Activated T-helper 1 cell treated with anti-CD3 and anti-CD28 coated beads, Interleukin-12 subunit alpha, Interleukin-12 subunit beta, Interleukin-2, Interleukin-4 antibody, amounts not matched to agents 30 ng/mL and 10 ng/mL and 1 ng/mL, durations not matched to agents 14 hours and 24 hours and 36 hours (primary cell): Measurements from ENCODE around the gene PCSK5. TPM values are rescaled to one million over a fixed set of nuclear protein-coding genes. Genes with fewer than 3 reads are reported as not detected.

Experiments
- DNase-seq: peaks from one replicate; pipeline ENCODE4 v3.0.0; 2021; ENCODE audit warnings: low spot score
- H3K27ac Mint-ChIP-seq: one replicate; pipeline ENCODE4 v1.8.0; 2021; ENCODE audit warnings: mild to moderate bottlenecking, mixed read lengths
- H3K27me3 Mint-ChIP-seq: one replicate; pipeline ENCODE4 v1.8.0; 2022; ENCODE audit warnings: mild to moderate bottlenecking, moderate library complexity, mixed read lengths; ENCODE audit not compliant: insufficient read depth
- H3K36me3 Mint-ChIP-seq: one replicate; pipeline ENCODE4 v1.8.0; 2021; ENCODE audit warnings: low read depth, mixed read lengths
- H3K4me1 Mint-ChIP-seq: one replicate; pipeline ENCODE4 v1.8.0; 2021; ENCODE audit warnings: low read depth, mixed read lengths
- H3K4me3 Mint-ChIP-seq: one replicate; pipeline ENCODE4 v1.8.0; 2021; ENCODE audit warnings: mild to moderate bottlenecking, moderate library complexity, mixed read lengths
- H3K9me3 Mint-ChIP-seq: one replicate; pipeline ENCODE4 v1.8.0; 2021; ENCODE audit warnings: mixed read lengths
- intact Hi-C: fragments of 100-400 bp; cut with micrococcal nuclease; formaldehyde crosslinking; loops from one replicate; pipeline ENCODE4 v1.15.1; 2024
- total RNA-seq: library from RNA; stranded (reverse); gene quantifications from 2 replicates; pipeline ENCODE4 v1.2.3, GENCODE V29; 2022

The PCSK5 gene
- total RNA-seq, 1 donor from 2014 or later, result 3.3 TPM

DNA sequence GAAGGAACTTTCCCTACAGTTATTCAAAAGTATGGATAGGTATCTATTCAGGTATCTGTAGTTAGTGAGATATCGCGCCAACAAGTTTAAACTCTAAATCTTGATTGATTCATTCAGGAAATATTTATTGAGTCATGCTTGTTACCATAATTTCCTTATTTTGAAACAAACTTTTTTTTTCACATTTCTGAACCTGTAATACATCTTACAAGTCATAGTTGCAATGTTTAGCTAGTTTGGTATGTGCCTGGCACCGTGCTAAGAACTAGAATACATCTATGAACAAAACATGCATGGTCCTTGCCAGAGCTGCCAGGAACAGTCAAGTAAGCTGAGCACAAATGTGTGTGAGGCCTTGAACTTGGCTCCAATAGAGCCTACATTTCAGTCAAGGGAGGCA, 226.4 kb downstream of the PCSK5 start:
- intact Hi-C loops, result loop anchor here (5.0 kb wide), 1 partner anchor 65 kb away; no protein-coding TSS in a partner anchor
- DNase-seq, result no peak
- H3K4me1 Mint-ChIP-seq, result peaks cover 5% of the 10 kb centered on the region
- no peak overlapping the region for H3K4me3 Mint-ChIP-seq
- no peak overlapping the region for H3K27ac Mint-ChIP-seq
- no peaks in the 10 kb centered on the region for H3K27me3 Mint-ChIP-seq
- no peaks in the 10 kb centered on the region for H3K9me3 Mint-ChIP-seq
- H3K36me3 Mint-ChIP-seq, result peaks cover 1% of the 10 kb centered on the region

DNA sequence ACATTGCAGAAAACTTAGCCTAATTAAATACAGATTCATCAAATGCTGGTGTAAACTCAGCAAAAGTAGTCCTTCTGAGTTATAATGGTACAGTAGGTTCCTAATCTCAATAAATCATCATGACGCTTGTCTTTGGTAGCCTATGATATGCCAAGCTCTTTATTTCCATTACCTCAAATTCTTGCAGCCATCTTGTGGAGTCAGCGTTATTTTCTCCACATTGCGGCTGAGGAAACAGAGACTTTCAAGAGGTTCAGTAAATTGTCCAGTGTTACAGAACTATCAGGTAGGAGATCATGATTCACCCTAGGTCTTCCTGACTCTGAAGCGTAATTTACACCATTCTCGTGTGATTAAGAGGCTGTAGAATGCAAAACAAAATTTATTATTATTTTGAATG, 237.2 kb downstream of the PCSK5 start:
- Mint-ChIP-seq H3K27me3 (no peaks in the 10 kb centered on the region), H3K4me1 (no peaks in the 10 kb centered on the region)
- intact Hi-C loops, result no loop called here

DNA sequence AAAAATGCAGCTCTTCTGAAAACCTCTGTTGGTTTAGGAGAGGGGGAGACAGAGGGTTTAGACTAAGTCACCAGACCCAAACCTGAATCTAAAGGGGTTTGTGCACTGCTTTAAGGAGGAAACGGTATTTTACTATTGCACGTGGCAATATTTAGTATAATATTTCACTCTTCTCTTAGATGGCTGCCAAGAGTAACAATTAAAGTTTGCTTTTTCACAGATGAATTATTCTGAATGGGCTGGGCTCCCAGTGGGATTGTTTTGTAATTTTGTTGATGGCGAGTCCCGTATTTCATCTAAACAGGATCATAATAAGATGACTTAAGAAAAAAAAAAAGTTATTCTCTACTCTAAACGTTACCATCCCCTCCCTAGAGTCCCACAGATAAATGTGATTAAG, 245.4 kb downstream of the PCSK5 start:
- peaks cover 2% of the 10 kb centered on the region for H3K36me3 Mint-ChIP-seq
- no peaks in the 10 kb centered on the region for H3K27me3 Mint-ChIP-seq
- H3K27ac Mint-ChIP-seq, result no peak overlapping the region
- intact Hi-C loops, result no loop called here
- H3K4me1 Mint-ChIP-seq, result peaks cover 18% of the 10 kb centered on the region
- no peaks in the 10 kb centered on the region for H3K9me3 Mint-ChIP-seq
- H3K4me3 Mint-ChIP-seq, result no peak overlapping the region
- no peak for DNase-seq

More for the DNA sequence above, 237.2 kb downstream of the PCSK5 start:
- Mint-ChIP-seq H3K27ac (no peak overlapping the region), H3K9me3 (no peaks in the 10 kb centered on the region), H3K4me3 (no peak overlapping the region), H3K36me3 (no peaks in the 10 kb centered on the region)
- no peak for DNase-seq

DNA sequence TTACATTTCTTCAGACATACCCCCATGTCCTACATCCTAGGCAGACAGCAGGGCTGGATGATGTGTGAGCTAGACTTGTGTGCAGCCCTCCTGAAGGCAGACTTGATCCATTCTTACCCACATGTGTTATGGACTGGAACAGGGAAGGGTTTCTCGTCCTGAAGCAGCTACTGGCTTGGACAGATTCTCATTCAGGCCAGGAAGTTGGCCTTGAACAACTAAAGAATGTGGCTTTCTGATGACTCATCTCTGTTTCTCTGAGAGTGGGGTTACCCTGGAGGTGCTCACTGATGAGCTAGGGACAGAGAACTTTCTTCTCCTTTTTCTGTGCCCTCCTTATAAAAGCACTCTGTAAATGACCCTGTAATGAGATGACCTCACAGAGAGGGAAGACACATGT, 246.5 kb downstream of the PCSK5 start:
- Mint-ChIP-seq H3K27me3 (no peaks in the 10 kb centered on the region), H3K36me3 (peaks cover 5% of the 10 kb centered on the region), H3K4me1 (peaks cover 18% of the 10 kb centered on the region), H3K4me3 (no peak overlapping the region), H3K27ac (no peak overlapping the region), H3K9me3 (no peaks in the 10 kb centered on the region)
- DNase-seq, result no peak
- intact Hi-C loops, result no loop called here

DNA sequence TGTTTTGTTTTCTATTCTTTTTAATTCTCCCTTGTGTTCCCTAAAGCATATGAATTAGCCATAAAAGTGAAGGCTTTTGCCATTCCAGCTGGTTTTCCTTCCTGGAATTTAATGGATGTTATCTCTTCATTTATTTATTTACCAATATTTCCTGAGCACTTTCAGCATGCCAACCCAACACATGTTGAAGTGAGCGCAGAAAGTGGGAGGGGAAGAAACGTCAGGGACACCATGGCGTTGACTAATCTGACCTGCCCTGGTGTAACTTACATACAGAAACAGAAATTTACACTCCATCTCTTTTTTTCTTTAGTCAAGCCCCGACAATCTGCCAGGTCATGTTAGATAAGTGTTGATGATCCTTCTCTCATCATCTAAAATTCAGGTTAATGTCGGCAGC, 247.5 kb downstream of the PCSK5 start:
- Mint-ChIP-seq H3K27ac (no peak overlapping the region), H3K27me3 (no peaks in the 10 kb centered on the region), H3K9me3 (no peaks in the 10 kb centered on the region), H3K4me3 (no peak overlapping the region), H3K36me3 (peaks cover 5% of the 10 kb centered on the region), H3K4me1 (peaks cover 18% of the 10 kb centered on the region)
- no peak for DNase-seq
- intact Hi-C loops, result no loop called here

DNA sequence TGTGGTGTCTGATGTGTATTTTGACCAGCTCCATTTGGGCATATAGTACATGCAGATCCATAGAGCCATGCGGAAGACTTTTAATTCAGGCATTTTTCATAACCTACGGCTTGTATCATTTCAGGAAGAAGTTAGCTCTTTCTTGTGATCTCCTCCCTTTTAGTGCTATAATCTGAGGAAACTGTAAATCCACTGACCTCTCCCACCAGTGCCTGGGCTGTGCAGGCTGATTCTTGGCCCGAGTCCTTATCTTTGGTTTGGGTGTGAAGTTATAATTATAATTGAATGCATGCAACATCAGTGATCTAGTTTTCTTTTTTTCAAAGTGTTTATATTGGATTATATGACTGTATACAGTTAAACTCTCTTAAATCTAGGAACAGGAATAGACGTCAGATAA, 247.9 kb downstream of the PCSK5 start:
- Mint-ChIP-seq H3K9me3 (no peaks in the 10 kb centered on the region), H3K27ac (no peak overlapping the region), H3K36me3 (peaks cover 5% of the 10 kb centered on the region), H3K27me3 (no peaks in the 10 kb centered on the region), H3K4me3 (no peak overlapping the region), H3K4me1 (peaks cover 18% of the 10 kb centered on the region)
- no peak for DNase-seq
- intact Hi-C loops, result no loop called here

DNA sequence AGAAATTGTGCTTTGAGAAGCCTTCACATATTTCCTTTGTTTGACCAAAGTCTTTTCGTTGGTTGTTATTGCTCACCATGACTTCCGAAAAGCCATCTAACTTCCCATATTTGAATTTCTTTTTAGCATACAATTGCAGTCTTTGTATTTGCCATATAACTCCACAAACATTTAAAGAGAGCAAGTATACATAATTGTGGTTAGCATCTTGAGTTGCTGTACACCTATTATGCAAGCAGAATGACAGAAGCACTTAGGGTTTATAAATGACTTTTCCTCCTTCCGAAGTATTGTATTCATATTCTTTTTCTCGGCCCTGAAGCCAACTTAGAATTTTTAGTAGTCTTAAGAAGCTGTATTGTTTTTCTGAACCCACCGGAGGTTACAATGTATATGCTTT, 253.4 kb downstream of the PCSK5 start:
- Mint-ChIP-seq H3K36me3 (peaks cover 3% of the 10 kb centered on the region), H3K9me3 (no peaks in the 10 kb centered on the region), H3K27ac (no peak overlapping the region), H3K4me1 (peaks cover 6% of the 10 kb centered on the region), H3K4me3 (no peak overlapping the region), H3K27me3 (no peaks in the 10 kb centered on the region)
- no peak for DNase-seq
- intact Hi-C loops, result no loop called here

- Mint-ChIP-seq H3K4me3 (no peak overlapping the region), H3K27ac (no peak overlapping the region), H3K4me1 (no peaks in the 10 kb centered on the region), H3K9me3 (no peaks in the 10 kb centered on the region), H3K27me3 (no peaks in the 10 kb centered on the region), H3K36me3 (peaks cover 1% of the 10 kb centered on the region)
- DNase-seq, result no peak
- intact Hi-C loops, result no loop called here
Measured at GRCh38 chr9:76150013-76150412, 259.5 kb downstream of the PCSK5 start.

- Mint-ChIP-seq H3K4me3 (no peak overlapping the region), H3K36me3 (peaks cover 1% of the 10 kb centered on the region), H3K27ac (no peak overlapping the region), H3K27me3 (no peaks in the 10 kb centered on the region), H3K4me1 (no peaks in the 10 kb centered on the region), H3K9me3 (no peaks in the 10 kb centered on the region)
- intact Hi-C loops, result no loop called here
- no peak for DNase-seq
Measured at GRCh38 chr9:76151267-76151666, 260.8 kb downstream of the PCSK5 start.

- H3K36me3 Mint-ChIP-seq, result peaks cover 1% of the 10 kb centered on the region
- no peak for DNase-seq
- no peaks in the 10 kb centered on the region for H3K9me3 Mint-ChIP-seq
- no peak overlapping the region for H3K4me3 Mint-ChIP-seq
- intact Hi-C loops, result no loop called here
- no peaks in the 10 kb centered on the region for H3K4me1 Mint-ChIP-seq
- no peak overlapping the region for H3K27ac Mint-ChIP-seq
- no peaks in the 10 kb centered on the region for H3K27me3 Mint-ChIP-seq
Measured at GRCh38 chr9:76153339-76153738, 262.9 kb downstream of the PCSK5 start.

- intact Hi-C loops, result no loop called here
- Mint-ChIP-seq H3K4me1 (no peaks in the 10 kb centered on the region), H3K36me3 (peaks cover 2% of the 10 kb centered on the region), H3K4me3 (no peak overlapping the region), H3K27me3 (no peaks in the 10 kb centered on the region), H3K9me3 (no peaks in the 10 kb centered on the region), H3K27ac (no peak overlapping the region)
- no peak for DNase-seq
Measured at GRCh38 chr9:76153902-76154629, 263.6 kb downstream of the PCSK5 start.

DNA sequence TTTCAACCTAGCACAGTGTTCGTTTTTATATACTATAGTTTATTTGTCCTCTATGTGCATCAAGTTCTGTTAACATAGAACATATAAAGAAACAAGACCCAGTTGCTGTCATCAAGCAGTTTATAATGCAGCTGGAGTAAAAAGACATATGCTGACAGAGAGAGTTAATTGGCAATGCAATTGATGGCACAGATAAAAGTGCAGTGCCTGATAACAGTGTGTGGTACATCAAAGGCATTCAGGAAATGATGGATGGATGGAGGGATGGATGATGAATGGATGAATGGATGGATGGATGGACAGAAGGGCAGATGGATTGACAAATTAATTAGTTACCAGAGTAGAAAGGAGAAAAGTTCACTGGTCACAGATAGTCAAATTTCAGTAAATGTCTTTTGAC, 264.9 kb downstream of the PCSK5 start:
- no peak overlapping the region for H3K4me3 Mint-ChIP-seq
- no peak overlapping the region for H3K27ac Mint-ChIP-seq
- peaks cover 6% of the 10 kb centered on the region for H3K36me3 Mint-ChIP-seq
- H3K4me1 Mint-ChIP-seq, result no peaks in the 10 kb centered on the region
- intact Hi-C loops, result no loop called here
- H3K9me3 Mint-ChIP-seq, result no peaks in the 10 kb centered on the region
- no peak for DNase-seq
- no peaks in the 10 kb centered on the region for H3K27me3 Mint-ChIP-seq

DNA sequence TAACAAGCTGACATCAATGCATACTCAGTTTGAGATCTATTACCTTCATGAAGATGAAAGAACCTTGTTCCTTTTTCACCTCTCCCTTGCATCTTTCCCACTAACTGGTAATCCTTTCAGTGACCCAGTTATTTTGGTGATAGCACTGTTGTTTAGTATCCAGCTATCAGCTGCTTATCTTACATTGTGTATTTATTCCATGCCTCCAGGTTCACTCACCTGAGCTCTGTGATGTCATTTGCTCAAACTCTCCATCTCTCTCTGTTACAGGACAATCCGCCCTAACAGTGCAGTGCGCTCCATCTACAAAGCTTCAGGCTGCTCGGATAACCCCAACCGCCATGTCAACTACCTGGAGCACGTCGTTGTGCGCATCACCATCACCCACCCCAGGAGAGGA, 268.2 kb downstream of the PCSK5 start:
- Mint-ChIP-seq H3K27me3 (no peaks in the 10 kb centered on the region), H3K4me1 (no peaks in the 10 kb centered on the region), H3K4me3 (no peak overlapping the region), H3K36me3 (peaks cover 11% of the 10 kb centered on the region), H3K9me3 (no peaks in the 10 kb centered on the region), H3K27ac (no peak overlapping the region)
- intact Hi-C loops, result no loop called here
- no peak for DNase-seq
